BE2C (cell line): Measurements from ENCODE around the gene TCIRG1.
A peak's percentile ranks its signal among the peaks of the same experiment; 100 is the strongest.

ENCODE experiments used
- DNase-seq: peaks from one replicate; pipeline ENCODE4 v3.0.0-alpha.2; 2020
- H3K27me3 ChIP-seq: fragments of 250-450 bp; sonication (Bioruptor Pico); 2 replicates; pipeline ENCODE4 v1.5.1; 2020; ENCODE audit warnings: mild to moderate bottlenecking
- H3K36me3 ChIP-seq: fragments of 250-450 bp; sonication (Bioruptor Pico); 2 replicates; pipeline ENCODE4 v1.5.1; 2020; ENCODE audit warnings: mild to moderate bottlenecking
- H3K4me1 ChIP-seq: fragments of 250-450 bp; sonication (Bioruptor Pico); 2 replicates; pipeline ENCODE4 v1.5.1; 2020
- H3K4me3 ChIP-seq: 2 replicates; pipeline ENCODE4 v1.5.1; 2011; ENCODE audit warnings: low read depth, low read length
- H3K9me3 ChIP-seq: fragments of 250-450 bp; sonication (Bioruptor Pico); 2 replicates; pipeline ENCODE4 v1.5.1; 2020
- TF ChIP-seq, protein P1 (sequence below): IDR thresholded peaks from 2 replicates; pipeline ENCODE4 v1.5.1; 2012; ENCODE audit warnings: mild to moderate bottlenecking, low read depth, low read length

Gene TCIRG1

DNA sequence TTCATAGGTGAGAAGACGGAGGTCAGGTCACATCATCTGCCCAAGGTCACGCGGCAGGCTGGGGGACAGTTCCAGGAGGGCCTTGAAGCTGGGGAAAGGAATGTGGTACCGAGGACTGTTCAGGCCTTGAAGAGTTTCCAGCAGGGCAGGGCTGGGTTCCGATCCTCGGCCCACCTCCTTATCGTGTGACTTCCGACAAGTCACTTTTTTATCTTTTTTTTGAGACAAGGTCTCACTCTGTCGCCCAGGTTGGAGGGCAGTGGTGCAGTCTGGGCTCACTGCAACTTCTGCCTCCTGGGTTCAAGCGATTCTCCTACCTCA, 7.7 kb upstream of the TCIRG1 start:
- Histone ChIP-seq H3K27me3 (no peaks in the 10 kb centered on the region), H3K9me3 (no peaks in the 10 kb centered on the region), H3K4me1 (no peaks in the 10 kb centered on the region; the same call in 1 of the 2 replicates), H3K36me3 (peaks cover 11% of the 10 kb centered on the region), H3K4me3 (peak overlapping the region; percentile 98)
- DNase-seq: no peak
- TF ChIP-seq, protein P1, sequence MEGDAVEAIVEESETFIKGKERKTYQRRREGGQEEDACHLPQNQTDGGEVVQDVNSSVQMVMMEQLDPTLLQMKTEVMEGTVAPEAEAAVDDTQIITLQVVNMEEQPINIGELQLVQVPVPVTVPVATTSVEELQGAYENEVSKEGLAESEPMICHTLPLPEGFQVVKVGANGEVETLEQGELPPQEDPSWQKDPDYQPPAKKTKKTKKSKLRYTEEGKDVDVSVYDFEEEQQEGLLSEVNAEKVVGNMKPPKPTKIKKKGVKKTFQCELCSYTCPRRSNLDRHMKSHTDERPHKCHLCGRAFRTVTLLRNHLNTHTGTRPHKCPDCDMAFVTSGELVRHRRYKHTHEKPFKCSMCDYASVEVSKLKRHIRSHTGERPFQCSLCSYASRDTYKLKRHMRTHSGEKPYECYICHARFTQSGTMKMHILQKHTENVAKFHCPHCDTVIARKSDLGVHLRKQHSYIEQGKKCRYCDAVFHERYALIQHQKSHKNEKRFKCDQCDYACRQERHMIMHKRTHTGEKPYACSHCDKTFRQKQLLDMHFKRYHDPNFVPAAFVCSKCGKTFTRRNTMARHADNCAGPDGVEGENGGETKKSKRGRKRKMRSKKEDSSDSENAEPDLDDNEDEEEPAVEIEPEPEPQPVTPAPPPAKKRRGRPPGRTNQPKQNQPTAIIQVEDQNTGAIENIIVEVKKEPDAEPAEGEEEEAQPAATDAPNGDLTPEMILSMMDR: no peak

DNA sequence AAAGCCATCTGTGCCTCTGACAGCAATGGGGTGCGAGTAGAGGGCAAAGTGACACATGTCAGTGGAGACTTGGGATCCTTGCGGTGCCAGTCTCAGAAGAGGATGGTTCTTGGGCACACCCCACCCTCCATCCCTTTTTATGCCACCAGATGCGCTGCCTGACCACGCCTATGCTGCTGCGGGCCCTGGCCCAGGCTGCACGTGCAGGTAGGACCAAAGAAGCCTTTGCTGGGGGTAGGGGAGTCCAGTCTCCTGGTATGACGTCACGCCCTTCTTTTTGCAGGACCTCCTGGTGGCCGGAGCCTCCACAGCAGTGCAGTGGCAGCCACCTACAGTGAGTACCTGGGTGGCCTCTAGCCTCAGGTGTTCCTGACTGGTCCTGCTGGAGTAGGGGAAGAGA, 6.8 kb upstream of the TCIRG1 start:
- Histone ChIP-seq H3K4me3 (no peak overlapping the region; the same call in 1 of the 2 replicates), H3K36me3 (peaks cover 11% of the 10 kb centered on the region), H3K9me3 (no peaks in the 10 kb centered on the region), H3K4me1 (no peaks in the 10 kb centered on the region; the same call in 1 of the 2 replicates), H3K27me3 (no peaks in the 10 kb centered on the region)
- DNase-seq: no peak
- TF ChIP-seq, protein P1: no peak

DNA sequence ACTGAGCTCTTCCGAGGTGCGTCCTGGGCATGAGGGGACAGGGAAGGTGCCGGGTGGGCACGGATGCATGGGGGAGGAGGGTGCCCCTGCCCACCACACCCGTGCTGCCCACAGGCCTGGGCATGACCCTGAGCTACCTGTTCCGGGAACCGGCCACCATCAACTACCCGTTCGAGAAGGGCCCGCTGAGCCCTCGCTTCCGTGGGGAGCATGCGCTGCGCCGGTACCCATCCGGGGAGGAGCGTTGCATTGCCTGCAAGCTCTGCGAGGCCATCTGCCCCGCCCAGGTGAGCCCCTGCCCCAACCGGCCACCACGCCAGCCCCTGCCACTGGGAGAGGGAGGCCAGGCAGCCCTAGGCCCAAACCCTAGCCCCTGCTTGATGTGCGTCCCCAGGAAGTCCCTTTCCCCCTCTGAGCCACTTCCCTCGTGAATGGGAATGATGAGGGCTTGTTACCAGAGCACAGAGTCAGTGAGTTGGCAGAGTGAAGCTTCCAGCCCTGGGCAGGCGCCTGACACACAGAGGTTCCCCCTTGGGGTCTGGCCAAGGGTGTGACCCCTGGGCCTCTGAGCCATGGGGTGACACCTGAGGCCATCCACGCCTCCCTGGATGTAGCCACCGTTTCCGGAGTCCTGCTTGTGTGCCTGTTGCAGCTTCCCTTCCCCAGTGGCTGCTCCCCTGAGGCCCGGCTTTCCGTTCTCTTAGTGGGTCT, 5.7 kb upstream of the TCIRG1 start:
- Histone ChIP-seq H3K4me1 (peaks cover 4% of the 10 kb centered on the region), H3K4me3 (no peak overlapping the region), H3K27me3 (no peaks in the 10 kb centered on the region), H3K36me3 (peaks cover 11% of the 10 kb centered on the region), H3K9me3 (no peaks in the 10 kb centered on the region)
- TF ChIP-seq, protein P1: no peak
- DNase-seq: no peak

DNA sequence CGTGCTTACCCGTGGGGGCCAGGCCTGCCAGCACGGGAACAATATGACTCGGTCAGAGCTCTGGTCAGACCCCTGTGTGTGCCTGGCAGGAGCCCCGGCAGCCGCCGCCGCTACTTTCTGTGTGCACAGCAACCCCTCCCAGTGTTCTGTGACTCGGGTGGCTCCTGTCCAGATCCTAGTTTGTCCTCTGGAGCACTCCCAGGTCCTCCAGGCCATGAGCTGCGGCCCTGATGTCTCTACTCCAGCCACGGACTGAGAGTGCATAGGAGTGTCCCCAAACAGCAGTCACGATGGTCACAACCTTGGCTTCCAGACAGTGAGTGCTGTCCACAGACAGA, 5.1 kb upstream of the TCIRG1 start:
- Histone ChIP-seq H3K4me1 (peaks cover 9% of the 10 kb centered on the region), H3K36me3 (peaks cover 11% of the 10 kb centered on the region), H3K9me3 (no peaks in the 10 kb centered on the region), H3K4me3 (no peak overlapping the region), H3K27me3 (no peaks in the 10 kb centered on the region)
- no peak for DNase-seq
- TF ChIP-seq, protein P1: no peak

- DNase-seq: no peak
- TF ChIP-seq, protein P1: no peak
- peaks cover 16% of the 10 kb centered on the region for H3K4me1 ChIP-seq
- peaks cover 11% of the 10 kb centered on the region for H3K36me3 ChIP-seq
- H3K27me3 ChIP-seq: no peaks in the 10 kb centered on the region
- H3K9me3 ChIP-seq: no peaks in the 10 kb centered on the region
- H3K4me3 ChIP-seq: no peak overlapping the region
Observed at GRCh38 chr11:68035266-68035876, 3.5 kb upstream of the TCIRG1 start.

DNA sequence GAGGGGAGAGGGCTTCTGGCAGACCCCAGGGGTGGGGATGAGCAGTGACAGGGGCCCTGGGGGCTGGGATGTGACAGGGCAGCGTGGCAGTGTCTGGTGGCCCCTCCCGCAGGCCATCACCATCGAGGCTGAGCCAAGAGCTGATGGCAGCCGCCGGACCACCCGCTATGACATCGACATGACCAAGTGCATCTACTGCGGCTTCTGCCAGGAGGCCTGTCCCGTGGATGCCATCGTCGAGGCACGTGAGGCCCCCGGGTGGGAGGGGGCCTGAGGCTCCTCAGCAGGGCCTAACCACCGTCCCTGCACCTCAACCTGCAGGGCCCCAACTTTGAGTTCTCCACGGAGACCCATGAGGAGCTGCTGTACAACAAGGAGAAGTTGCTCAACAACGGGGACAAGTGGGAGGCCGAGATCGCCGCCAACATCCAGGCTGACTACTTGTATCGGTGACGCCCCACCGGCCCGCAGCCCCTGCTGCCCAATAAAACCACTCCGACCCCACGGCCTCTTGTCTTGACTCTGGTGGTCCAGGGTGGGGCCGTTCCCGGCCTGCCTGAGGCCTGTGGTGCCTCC, 2.6 kb upstream of the TCIRG1 start:
- H3K4me1 ChIP-seq: peaks cover 21% of the 10 kb centered on the region
- no peak overlapping the region for H3K4me3 ChIP-seq
- peak; percentile 18 for DNase-seq
- no peaks in the 10 kb centered on the region for H3K27me3 ChIP-seq
- peaks cover 11% of the 10 kb centered on the region for H3K36me3 ChIP-seq
- TF ChIP-seq, protein P1: no peak
- H3K9me3 ChIP-seq: no peaks in the 10 kb centered on the region
